Mesenteric fat pad (tissue), 1 donor: ENCODE data around the gene CNTN4. TPM values are rescaled to one million over a fixed set of nuclear protein-coding genes. Genes with fewer than 3 reads are reported as not detected.
"Not testable (repeated sequence)": the region's sequence is repeated elsewhere in the genome, so short reads cannot be mapped to it uniquely, and the experiment has no call there.

ENCODE experiments used
- DNase-seq: peaks from one replicate; pipeline ENCODE4 v3.0.0-alpha.2; 2020; ENCODE audit warnings: low spot score
- long read RNA-seq: library from polyadenylated mRNA; unstranded; transcript quantifications from one replicate; pipeline ENCODE4 v2.0.0, GENCODE V29; 2020
- total RNA-seq: library from RNA; stranded (reverse); fragmentation: NEBNext Ultra II Directional; extraction: Animal tissue kit (Norgen Biotek cat#: 25700); gene quantifications from one replicate; pipeline ENCODE4 v1.2.1, GENCODE V29; 2021
- donor health status: DM: yes; HTN: yes; CAD: no.

Gene CNTN4
- total RNA-seq = 3.8 TPM
- long read RNA-seq, partial matches to known transcripts = 2 of 4 reads
- long read RNA-seq, other reads (novel, unspliced or antisense) = 2 of 4 reads

DNA sequence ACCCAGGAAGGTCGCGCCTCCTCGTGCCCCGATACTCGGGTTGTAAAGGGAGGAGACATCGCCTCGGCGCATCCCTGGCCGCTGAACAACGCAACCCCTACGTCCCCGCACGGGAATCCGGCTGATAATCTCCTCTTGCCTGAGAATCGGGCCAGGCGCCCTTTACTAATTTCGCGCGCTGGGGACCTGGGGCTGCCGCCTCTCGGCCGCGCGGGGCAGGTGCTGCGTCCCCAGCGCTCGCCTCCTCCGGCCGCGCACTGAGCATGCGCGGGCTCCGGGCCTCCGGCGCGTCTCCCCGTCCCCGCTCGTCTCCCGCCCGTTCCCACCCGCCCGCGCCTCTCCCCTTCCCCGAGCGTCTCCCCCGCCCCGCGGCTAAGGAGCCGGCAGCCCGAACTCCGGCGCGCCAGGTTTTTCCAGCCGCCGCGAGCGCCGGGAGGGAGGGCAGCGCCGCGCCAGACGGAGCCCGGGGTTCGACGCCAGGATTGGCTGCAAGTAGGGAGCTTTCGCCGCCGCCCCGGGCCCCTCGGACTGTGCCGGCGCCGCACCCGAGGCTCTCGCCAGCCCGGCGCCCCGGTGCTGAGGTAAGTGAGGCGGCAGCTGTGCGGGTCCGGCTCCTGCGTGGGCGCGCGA is at the start of gene CNTN4:
CNTN4 (plus strand) TSS at position 469 of the 630 bp plus-strand sequence.
- no peak for DNase-seq

DNA sequence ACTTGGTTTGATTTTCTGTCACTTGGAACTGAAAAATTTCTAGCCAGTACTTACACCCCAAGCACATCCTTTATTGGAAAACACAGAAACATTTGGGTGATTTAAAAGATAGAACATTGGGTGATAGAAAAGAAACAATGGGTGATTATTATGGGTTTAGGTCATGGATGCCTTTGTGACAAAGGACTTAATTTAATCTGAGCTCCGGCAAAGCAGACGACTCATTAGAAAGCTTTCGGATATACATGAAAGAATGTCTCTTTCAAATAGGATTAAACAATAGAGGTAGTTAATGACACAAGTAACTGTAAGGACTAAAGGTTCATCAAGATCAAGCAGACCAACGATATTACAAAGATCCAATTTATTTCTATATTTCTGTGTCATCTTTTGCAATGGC is 37.3 kb upstream of the CNTN4 start:
- no peak for DNase-seq

DNA sequence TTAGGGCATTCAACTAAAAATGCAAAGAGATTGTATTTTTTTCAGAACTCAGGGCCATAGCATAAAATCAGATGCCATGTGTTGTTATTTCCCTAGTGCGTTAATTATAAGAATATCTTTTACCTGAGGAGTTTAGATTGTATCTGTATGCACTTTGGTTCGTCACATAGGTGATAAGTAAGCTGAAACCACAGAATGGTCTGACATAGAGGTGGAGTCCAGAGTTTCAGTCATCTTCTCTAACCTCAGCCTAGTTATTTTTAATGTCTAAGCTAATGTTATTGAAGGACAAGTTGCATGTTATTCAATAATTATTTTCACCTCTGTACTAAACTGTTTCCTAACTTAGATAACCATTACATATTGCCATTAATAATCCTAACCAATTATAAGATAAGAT is 27.1 kb upstream of the CNTN4 start:
- DNase-seq = no peak

DNA sequence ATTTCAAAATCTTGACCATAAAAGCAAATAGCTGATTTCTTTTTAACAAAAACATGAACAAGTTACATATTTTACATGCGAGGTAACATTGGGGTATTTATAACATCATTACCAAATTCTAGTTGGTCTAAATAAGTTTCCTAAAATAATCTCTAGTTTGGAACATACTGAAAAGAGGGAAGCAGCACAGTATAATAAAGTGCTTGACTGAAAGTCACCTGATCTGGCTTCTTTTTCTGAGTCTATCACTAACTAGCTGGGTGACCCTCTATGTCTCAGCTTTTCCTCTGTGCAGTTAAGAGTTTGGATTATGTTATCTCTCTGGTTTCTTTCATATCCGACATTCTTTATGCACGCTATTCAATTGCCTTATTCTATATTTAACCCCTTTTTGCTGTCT is 19.8 kb upstream of the CNTN4 start:
- DNase-seq = no peak

DNA sequence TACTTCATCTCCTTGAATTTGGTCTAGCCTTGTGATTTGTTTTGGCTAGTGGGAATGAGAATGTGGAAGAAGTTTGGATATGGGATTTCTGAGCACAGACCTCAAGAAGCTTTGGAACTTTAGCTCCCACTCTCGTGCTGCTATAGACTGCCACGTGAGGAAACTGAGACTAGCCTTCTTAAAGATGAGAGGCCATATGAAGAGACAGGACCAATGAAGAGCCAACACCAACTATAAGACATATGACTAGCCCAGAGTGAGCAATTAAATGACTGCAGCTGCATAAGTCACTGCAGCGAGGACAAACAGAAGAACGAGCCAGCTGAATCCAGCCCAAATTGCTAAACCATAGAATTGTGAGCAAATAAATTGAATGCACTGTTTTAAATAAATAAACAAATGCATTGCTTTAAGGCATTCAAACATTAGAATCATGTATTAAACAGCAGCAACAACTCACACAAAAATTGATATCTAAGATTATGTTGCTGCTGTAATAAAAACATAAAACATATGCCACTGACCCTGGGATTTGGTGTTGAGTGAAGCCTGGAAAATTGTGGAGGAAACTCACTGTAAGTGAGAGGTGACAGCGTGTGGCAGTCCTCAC is 15.7 kb upstream of the CNTN4 start:
- no peak for DNase-seq

DNA sequence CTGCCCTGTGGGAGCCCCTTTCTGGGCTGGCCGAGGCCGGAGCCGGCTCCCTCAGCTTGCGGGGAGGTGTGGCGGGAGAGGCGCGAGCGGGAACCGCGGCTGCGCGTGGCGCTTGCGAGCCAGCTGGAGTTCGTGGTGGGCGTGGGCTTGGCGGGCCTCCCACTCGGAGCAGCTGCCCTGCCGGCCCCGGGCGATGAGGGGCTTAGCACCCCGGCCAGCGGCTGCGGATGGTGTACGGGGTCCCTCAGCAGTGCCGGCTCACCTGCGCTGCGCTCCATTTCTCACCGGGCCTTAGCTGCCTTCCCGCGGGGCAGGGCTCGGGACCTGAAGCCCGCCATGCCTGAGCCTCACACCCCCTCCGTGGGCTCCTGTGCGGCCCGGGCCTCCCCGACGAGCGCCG is 15.1 kb upstream of the CNTN4 start:
- not testable (repeated sequence) for DNase-seq

DNA sequence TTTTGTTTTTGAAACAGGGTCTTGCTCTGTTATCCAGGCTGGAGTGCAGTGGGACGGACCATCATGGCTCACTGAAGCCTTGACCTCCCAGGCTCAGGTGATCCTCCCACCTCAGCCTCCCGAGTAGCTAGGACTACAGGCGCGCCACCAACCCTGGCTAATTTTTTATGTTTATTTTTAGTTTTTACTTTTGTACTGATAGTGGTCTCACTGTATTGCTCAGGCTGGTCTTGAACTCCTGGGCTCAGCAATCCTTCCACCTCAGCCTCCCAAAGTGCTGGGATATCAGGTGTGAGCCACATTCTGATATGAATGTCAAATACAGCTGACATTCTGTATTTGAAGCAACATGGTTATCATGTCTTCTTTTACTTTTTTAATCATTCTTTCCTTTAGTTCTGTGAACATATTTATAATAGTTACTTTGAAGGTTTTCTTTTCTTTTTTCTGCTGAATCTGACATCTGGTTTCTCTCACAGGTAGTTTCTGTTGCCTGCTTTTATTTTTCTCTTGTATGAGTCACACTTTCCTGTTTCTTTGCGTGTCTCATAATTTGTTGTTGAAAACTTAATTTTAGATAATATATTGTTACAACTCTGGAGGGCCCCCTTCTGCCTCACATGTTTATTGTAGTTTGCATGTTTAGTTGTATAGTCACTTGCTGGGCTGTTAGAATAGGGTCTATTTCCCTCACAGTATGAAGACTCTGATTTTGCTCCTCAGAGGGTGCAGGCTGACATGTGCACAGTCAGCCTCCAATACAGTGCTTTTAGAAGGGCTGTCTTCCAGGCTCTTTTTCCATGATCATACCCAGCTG is 8.4 kb upstream of the CNTN4 start:
- no peak for DNase-seq

DNA sequence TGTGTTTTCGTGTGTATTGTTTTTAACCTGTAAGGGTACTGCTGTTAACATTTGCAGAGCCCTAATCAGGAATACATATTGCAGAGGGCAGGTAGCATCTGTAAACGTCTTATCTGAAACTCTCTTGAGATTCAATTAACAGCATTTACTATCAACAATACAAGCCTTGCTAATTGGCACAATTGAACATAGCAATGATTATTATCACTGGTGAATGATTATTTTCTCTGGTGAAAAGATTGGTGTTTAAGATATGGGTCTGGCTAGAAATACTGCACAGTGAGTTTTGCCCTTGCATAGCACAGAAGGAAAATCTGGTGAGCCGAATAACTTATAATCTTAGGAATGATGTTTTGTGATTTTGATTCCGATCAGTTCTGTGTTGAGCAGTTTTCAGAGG is 5.9 kb upstream of the CNTN4 start:
- no peak for DNase-seq

DNA sequence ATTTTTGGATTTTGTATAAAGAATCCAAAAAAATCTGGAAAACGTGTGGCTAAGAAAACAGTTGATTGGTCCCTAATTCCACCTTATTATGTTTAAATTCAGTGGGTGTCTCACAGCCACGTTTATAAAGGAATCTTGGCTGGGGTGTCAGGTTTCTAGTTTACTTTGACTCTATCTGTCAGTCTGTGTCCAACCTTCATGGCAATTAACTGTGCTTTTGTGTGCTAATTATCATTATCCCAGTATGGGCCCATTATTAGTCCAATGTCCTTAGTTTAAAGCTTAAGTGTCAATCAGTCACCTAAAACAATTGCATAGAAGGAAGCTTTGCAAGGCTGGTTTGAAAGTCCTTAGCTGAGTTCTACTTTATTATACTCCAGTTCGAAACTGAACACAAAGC is 3.7 kb upstream of the CNTN4 start:
- DNase-seq = no peak

DNA sequence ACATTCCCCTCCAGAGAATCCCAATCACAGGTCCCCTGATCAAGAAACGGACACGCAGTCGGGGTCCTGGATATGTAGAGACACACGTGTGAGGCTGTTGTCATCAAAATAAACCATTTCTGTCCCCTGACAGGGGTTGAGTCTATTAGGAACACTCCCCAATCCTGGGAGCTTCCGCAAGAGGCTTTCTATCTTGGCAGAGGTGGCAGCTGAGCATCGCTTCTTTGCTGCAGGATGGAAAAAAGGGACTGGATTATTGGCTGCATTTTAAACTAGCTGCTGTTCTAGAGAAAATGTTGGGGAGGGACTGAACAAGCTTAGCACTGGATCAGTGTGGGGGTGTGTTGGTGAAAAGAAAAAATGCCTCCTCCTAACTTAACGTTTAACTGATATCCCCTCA is 2.5 kb upstream of the CNTN4 start:
- DNase-seq = no peak

DNA sequence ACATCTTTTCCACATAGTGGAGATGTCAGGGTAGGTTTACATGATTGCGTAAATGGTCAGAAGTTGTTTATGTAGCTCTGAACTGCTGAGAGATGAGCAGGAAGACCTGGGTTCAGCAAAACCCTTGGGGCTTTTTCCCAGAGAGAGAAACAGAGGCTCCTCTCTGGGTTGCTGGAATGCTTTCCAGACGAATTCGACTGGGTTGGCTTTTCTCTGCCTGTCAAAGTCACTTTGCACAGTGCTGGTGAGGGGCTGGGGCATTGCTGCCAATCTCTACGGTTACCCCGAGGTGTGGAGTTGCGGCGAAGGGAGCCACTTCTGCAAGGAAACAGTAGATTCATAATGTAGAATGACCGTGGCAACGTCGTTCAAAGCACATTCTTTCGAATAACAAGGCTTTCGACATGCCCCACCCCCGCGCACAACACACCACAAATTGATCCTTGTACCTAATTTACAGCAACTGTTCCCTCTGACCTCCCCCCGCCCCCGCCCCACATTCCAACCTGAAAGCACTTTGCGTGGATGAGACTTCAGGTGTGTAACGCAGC is 950 bp upstream of the CNTN4 start:
- no peak for DNase-seq

DNA sequence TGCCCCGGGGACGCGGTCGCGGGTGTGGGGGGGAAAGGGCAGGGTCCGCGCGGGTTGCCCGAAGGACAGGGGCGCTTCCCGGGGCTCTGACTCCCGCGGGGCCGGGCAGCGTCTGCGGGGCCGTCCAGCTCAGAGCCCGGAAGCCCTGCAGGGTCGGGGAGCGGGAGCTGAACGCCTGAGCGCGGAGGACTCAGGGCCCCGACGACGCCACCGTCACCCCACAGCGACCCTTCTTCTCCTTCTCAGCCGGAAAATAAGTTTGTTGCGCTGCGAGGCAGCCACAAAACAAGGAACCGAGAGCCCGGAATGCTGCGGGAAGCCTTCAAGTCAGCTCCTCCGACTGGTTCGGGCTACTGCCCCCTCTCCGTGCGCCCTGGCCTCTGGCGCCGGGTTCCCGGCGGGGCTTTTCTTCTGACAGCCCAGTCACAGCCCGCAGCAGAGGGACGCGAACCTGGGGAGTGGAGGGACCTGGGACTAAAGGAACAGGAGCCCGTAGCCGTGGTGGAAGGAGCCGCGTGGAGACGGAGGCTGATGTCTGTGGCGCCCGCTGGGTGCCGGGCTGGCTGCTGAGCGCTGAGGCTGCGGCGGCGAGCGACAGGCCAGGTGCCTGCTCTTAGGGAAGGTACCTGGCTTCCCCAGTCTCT is 484 bp downstream of the CNTN4 start:
- no peak for DNase-seq

DNA sequence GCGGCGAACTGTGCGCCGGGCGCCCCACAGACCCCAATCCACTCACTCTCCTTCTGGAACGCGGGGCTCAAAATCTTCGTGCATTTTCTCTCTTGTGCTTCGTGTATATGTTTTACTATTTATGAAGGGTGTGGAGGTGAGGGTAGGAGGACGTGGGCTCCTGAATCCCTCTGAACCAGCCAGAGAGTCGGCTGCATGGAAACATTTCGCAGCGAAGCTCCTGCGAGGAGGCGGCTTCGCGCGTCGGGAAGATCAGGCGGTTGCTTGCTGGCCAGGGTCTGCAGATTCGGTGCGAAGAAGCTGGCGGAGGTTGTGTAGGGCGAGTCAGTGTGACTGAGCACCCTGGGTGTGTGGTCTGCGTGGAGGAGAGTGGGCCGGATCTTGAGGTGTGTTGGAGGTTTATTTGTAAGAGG is 1.1 kb downstream of the CNTN4 start:
- no peak for DNase-seq

DNA sequence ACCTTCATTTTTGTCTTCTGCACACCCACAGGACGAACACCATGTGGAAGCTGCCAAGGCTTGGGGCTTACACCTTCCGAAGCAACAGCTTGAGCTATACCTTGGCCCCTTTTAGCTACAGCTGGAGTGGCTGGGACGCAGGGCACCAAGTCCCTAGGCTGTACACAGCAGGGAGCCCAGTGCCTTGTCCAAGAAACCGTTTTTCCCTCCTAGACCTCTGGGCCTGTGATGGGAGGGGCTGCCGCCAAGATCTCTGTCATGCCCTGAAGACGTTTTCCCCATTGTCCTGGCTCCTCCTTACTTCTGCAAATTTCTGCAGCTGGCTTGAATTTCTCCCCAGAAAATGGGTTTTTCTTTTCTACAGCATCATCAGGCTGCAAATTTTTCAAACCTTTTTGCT is 7.8 kb downstream of the CNTN4 start:
- DNase-seq = no peak

DNA sequence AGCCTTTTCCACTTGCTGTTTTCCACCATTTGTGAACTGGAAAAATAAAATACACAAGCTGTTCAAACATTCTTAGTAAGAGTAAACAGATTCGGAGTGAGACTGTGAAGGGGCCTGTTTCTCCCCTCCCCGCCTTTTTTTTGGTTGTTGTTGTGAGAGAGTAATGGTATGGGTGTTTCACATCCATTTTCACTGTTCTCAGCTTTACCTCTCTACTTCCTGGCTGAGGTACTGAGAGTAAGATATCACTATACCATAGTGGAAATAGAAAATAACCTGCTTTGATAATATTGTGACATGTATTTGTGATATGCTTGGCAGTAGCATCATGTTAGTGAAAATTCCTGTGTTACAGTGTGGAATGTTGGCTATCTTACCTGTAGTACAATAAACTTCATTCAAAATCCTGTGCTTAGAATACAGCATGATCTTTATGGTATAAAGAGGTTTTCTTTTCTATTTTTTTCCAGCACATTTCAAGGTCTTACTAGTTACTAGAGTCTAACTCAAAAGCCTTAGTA is 12.0 kb downstream of the CNTN4 start:
- DNase-seq = no peak

DNA sequence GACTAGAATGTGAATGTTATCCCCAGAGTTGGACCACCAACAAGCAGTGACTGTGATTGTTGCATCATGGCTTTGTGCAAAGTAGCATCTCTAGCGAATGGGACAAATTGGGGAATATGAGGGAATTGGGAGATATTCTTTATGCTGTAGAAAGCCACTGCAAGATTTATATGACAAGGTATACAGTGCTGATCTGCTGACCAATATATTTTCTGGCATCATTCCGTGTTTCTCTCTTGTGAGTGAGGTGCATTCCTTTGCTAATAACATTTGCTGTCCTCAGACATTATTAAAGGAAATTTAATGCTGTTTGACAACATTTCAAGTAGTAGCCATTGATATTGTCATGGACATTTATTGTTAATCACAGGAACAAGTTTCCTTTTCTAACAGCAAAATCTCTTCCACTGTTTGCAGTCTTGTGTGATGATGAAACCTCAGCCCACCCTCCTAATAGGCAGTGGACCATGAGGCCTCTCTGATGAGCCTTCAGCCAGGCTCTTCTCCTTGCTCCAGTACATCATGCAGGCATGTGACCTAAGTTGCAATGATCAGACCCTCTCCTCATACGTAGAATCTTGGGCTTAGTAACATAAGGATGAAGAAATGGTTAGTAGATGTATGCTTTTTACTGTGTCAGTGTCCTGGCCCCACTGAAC is 16.1 kb downstream of the CNTN4 start:
- DNase-seq = no peak

DNA sequence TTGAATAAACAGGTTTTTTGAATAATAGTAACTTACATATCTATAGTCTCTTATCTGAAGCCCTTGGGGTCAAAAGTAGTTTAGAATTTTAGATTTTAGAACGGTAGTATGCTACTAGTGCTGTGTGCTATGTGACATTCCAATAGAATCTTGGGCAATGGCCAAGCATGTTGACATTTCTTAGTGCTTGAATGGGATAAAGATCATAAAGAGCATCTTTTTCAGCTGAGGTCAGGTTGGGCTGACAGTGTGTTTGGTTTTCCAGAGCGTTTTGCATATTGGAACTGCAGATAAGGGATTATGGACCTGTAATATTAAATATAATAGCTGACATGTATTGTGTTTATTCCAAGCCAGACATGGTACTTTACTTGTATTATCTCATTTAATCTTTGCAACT is 32.1 kb downstream of the CNTN4 start:
- no peak for DNase-seq

DNA sequence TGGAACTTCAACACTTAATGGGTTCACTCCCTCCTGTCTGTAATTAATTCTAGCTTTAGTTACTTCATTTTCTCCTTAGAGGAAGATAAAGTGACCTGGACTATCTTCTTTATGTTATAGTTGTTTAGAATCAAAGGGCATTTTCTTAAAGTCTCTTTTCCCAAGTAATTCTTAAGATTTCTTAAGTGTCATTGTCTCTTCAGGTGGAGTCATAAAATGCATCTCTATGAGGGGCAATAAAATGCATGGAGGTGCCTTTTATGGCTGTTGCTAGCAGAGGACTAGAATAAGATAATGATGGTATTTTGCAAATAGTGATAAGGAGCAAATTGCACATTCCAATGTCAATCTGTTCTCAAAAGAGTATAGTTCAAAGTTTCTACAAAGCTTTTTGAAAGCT is 34.5 kb downstream of the CNTN4 start:
- DNase-seq = no peak

DNA sequence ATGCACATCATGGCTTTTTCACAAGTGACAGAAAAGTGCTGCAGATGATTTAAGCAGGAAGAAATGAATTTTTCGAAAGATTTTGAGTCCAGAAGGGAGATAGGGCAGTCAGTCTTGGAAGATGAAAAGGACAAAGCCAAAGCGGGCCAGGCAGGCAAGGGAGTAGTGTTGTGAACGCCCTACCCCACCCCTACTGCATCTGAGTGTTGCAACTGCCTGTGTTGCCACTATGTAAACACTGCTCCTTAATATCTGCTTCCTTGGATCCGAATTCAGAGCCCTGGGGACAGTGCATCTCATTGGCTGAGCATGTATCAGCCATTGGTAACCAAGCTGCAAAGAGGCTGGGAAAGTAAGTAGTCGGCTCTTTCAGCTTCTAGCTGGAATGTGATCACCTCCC is 39.0 kb downstream of the CNTN4 start:
- no peak for DNase-seq

DNA sequence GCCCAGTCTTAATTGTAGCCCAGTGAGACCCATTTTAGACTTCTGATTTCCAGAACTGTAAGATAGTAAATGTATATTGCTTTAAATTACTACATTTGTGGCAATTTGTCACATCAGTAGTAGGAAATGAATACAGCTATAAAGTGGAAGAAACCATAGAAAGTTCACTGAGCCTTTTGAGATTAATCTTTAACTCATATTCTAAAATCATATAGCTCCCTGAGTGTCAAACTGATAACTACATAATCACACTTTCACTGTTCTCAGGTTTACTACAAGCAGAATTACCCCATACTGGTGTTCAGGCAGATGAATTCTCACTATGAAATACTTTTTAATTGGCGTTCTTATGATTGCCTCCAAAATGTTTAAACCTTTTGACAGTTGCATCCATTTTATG is 42.8 kb downstream of the CNTN4 start:
- no peak for DNase-seq
